HL-60/S4 (cell line): Measurements from ENCODE around the gene BNIP2.

Experiments
- in situ Hi-C: fragments of 300-500 bp; cut with MboI; formaldehyde crosslinking; loops from 2 replicates; pipeline ENCODE4 v1.14.3; 2022; ENCODE audit warnings: low sequenced_read_pairs

The BNIP2 gene

GRCh38 chr15:59642351-59642750, 46.8 kb downstream of the BNIP2 start:
- in situ Hi-C loops, result loop anchor here (25.0 kb wide), 1 partner anchor 105 kb away; no protein-coding TSS in a partner anchor

GRCh38 chr15:59637507-59637906, 51.6 kb downstream of the BNIP2 start:
- in situ Hi-C loops, result loop anchor here (25.0 kb wide), 1 partner anchor 100 kb away; no protein-coding TSS in a partner anchor

- in situ Hi-C loops, result loop anchor here (25.0 kb wide), 1 partner anchor 99 kb away; no protein-coding TSS in a partner anchor
Measured at GRCh38 chr15:59636184-59636583, 52.9 kb downstream of the BNIP2 start.

- in situ Hi-C loops, result loop anchor here (25.0 kb wide), 1 partner anchor 95 kb away; no protein-coding TSS in a partner anchor
Measured at GRCh38 chr15:59632714-59633113, 56.4 kb downstream of the BNIP2 start.

GRCh38 chr15:59622289-59622688, 66.8 kb downstream of the BNIP2 start:
- in situ Hi-C loops, result no loop called here

GRCh38 chr15:59618406-59618805, 70.7 kb downstream of the BNIP2 start:
- in situ Hi-C loops, result no loop called here

- in situ Hi-C loops, result no loop called here
Measured at GRCh38 chr15:59616379-59616778, 72.7 kb downstream of the BNIP2 start.

GRCh38 chr15:59615661-59616060, 73.5 kb downstream of the BNIP2 start:
- in situ Hi-C loops, result no loop called here

GRCh38 chr15:59614153-59614552, 75.0 kb downstream of the BNIP2 start:
- in situ Hi-C loops, result no loop called here

GRCh38 chr15:59611276-59612260, 77.6 kb downstream of the BNIP2 start, which contains the start of gene GCNT3:
Gene GCNT3, plus strand, starts transcription at chr15:59611783. Its CDS starts 6,456 bp downstream, at chr15:59618239.
- in situ Hi-C loops, result no loop called here

- in situ Hi-C loops, result no loop called here
Measured at GRCh38 chr15:59609730-59610712, 79.1 kb downstream of the BNIP2 start.
